HG03460 (cell line): Measurements from ENCODE around the gene C2orf68.
"Not testable (repeated sequence)": the region's sequence is repeated elsewhere in the genome, so short reads cannot be mapped to it uniquely, and the experiment has no call there.

ENCODE experiments used
- ATAC-seq: cut with Tn5 transposase; IDR thresholded peaks from one replicate; pipeline ENCODE4 v1.9.1; 2021; ENCODE audit not compliant: unreplicated experiment

The C2orf68 gene, protein sequence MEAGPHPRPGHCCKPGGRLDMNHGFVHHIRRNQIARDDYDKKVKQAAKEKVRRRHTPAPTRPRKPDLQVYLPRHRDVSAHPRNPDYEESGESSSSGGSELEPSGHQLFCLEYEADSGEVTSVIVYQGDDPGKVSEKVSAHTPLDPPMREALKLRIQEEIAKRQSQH

DNA sequence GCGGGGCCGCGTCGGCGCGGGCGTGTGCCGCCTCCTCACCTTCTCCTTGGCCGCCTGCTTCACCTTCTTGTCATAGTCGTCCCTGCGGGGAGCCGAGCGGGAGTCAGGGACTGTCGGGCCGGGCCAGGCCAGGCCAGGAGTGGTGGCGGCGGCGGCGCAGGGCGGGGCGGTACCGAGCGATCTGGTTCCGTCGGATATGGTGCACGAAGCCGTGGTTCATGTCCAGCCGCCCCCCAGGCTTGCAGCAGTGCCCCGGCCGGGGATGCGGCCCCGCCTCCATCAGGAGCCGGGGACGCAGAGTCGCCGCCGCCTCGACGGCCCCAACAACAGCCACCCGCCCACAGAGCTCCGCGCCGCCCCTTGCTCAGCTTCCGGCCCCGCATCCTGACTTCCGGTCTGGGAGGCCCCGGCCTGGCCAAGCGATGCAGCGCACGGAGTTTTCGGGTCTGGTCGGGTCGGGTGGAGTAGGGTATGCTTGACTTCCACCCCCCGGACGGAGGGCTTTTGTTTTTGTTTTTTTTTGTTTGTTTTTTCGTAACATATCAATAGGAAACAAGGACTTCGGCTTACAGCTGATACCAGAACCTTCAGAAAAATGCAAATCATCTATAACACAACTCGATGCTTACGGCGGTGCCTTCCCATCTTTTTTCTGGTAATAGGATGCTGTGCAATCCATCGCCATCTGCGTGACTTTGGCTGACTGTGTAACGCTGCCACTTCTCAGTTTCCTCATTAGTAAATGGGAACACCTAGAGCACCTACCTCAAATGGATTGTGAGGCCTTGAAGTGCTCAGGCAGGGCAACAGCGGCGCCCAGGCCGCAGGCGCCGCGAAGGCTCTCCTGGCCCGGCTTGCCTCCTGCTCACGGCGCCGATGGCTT lies at the start of gene C2orf68:
C2orf68 (minus strand) TSS at position 362 of the 883 bp plus-strand sequence; CDS start at position 280, 82 bp downstream.
- peak; percentile 76 for ATAC-seq

DNA sequence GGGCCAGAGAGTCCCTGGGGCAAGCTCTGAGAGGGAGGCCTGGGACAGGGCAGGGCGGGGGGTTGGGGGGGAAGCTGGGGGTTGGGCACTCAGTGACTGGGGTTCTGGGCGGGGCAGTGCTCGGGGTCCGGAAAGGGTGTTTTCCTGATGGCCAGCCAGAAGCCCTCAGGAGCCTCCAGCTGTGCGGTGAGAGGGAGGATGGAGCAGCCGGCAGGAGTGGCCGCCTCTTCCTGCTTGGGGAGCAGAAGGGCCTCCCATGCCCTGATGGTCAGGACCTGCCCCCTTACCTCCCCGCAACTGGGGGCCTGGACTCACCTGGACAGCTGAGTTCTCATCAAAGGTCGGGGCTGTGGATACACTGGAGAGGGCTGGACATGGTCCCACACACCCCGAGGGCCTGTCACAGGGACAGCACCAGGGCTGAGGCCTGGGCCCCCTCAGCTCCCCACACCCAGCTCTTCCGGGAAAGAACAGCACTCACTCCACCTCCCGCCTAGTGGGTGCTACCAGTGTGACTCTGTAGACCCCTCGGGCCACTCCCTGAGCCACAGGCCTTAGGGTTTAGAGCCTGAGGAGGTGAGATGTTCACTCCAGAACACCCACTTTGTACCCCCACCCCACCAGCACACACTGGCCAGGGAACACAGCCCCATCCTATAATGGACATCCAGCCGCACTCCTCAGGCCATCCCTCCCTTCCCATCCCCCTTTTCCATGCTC lies 49.4 kb upstream of the C2orf68 start:
- ATAC-seq = no peak

DNA sequence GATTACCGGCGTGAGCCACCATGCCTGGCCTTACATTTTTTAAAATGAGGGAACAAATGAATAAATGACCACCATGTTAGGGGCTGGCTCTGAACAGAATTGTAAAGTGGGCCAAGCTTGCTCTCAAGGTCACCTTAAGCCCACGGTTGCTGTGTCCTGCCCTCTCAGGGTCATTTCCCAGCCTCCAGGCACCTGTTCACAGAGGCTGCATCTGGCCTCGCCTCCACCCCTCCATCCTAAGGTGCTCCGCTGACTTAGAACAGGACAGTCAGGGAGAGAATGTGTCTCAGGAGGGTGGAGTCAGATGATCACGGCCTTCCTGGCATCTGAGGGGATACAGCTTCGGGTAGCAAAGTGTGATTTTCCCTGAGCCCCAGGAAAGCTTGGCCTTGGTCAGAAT lies 48.9 kb upstream of the C2orf68 start:
- ATAC-seq = no peak

DNA sequence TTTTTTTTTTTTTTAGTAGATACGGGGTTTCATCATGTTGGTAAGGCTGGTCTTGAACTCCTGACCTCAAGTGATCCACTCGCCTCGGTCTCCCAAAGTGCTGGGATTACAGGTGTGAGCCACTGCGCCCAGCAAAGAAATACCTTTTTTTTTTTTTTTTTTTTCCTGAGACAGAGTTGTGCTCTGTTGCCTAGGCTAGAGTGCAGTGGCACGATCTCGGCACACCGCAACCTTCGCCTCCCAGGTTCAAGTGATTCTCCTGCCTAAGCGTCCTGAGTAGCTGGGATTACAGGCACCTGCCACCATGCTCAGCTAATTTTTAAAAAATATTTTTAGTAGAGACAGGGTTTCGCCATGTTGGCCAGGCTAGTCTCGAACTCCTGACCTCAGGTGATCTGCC lies 48.4 kb upstream of the C2orf68 start:
- ATAC-seq = not testable (repeated sequence)

DNA sequence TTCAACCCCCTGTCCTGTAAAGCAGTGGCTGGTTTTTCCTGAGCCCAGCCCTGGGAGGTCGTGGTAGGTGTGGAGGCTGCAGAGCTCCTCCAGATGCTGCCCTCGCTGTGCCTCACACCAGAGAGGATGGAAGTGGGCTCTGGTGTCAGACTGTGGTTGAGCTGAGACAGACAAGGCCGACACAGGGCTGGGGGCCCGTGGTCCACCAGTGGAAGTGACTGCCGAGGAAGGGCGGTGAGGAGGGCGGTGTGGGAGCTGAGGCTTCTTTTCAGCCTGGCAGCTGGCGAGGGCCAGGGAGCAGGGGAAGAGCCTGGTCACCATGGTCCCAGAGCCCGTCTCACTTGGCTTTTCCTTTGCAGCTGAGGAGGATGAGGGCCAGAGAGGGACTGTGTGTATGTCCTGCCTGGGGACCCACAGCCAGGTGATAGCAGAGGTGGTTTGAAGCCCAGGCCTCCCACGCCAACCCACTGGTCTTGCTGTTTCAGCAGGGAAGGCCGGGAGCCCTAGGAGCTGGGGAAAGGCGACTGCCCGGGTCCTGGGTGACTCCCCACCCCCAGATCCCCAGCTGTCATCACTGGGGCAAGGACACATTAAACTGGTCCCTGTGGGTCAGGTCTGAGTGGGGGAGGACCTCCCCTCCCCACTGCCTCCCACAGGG lies 47.6 kb upstream of the C2orf68 start:
- ATAC-seq = no peak

DNA sequence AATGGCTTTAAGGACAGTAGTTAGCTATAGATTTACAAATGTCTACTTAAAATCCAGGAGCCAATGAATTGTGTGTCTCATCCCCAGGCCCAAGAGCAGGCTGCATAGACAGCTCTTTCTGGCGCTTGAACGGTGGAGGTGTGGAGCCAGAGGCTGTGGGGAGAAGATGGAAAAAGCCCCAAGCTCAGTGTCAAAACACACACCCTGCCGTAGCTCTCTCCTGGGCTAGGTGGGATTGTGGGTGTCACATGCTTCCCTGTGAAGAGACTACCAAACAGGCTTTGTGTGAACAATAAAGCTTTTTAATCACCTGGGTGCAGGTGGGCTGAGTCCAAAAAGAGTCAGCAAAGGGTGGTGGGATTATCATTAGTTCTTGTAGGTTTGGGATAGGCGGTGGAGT lies 45.5 kb upstream of the C2orf68 start:
- not testable (repeated sequence) for ATAC-seq

DNA sequence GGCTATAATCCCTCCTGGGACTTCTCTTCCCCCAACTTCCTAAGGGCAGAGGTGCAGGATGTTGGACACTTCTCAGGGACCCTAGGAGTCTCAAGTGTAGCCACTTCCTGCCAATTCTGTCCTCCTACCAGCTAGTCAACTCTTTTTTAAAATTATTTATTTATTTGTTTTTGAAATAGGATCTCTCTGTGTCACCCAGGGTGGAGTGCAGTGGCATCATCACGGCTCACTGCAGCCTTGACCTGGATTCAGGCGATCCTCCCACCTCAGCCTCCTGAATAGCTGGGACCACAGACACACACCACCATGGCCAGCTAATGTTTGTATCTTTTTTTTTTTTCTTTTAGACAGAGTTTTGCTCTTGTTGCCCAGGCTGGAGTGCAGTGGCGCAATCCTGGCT lies 44.6 kb upstream of the C2orf68 start:
- no peak for ATAC-seq

DNA sequence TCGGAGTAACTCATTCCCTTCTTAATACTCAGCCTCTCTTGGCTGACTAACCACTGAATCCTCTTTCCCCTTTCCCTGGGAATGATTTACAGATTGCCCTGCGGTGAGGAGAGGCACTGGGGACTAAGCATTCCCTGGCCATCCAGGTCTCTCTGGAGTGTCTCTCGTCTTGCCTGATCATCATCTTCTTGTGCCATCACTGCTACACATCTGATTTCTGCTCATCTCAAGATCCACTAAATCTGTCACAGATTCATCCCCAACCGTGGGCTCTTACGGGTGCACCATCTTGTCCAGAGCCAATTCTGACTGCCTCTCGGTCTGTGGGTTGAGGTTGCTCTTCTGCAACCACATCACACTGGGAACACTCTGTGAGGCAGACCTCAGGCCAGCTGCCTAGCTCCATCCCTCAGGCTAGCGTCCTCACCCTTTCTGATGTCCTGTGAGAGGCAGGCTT lies 44.1 kb upstream of the C2orf68 start:
- no peak for ATAC-seq

DNA sequence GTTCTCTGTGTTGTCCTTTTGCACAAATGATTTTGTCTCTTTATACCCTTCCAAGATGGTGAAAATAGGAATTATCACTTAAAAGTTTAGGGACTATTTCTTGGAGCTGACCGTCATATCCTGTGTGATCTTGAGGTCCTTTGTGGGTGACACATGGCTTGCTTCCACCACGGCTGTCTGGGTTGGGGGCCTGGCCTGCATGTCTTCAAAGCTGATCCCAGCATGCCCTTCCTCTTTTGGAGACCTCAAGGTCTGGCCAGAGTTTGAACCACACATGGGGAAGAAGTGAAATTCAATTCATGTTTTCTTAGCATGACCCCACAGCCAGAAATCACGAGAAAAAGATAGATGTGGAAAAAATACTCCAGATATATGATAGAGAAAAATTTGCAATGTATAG lies 42.1 kb upstream of the C2orf68 start:
- no peak for ATAC-seq

DNA sequence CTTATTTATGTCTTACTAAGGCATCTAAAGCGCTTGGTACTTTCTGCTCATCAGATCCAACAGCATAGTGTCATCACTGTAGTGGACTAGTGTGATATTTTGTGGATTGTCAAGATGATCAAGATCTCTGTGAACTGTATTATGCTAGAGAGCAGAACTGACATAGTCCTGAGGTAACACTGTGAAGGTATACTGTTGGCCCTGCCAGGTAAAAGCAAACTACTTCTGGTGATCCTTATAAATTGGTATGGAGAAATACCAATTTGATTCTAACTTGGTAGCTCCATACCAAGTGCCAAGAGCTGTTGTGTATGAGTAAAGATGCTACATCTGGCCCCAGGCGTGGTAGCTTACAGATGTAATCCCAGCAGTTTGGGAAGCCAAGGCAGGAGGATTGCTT lies 40.2 kb upstream of the C2orf68 start:
- no peak for ATAC-seq

DNA sequence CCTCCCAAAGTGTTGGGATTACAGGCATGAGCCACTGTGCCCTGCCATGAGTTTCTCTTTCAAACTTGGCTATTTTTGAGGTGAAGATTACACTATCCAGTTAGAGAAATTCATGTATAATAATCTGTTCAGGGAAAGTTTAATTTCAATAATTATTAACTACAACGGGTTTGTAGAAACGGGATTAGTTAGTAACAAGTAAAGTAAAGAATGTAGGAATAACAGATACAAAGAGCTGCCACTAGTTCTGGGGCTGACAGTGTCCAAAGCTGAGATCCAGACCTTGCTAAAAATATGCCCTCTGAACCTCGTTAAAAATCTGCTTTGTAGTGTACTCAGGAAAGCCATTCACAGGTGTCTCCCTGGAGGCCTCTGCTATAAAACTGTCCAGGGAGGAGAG lies 39.2 kb upstream of the C2orf68 start:
- ATAC-seq = no peak

DNA sequence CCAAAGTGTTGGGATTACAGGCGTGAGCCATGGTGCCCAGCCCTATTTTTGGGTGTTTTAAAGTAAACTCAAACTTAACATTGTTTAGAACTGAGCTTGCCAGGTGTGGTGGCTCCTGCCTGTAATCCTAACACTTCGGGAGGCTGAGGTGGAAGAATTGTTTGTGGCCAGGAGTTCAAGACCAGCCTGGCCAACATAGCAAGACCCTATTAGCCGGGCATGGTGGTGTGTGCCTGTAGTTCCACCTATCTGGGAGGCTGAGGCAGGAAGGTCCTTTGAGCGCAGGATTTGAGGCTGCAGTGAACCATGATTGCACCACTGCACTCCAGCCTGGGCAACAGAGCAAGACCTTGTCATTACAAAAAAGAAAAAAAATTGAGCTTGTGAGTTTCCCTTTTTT lies 38.6 kb upstream of the C2orf68 start:
- no peak for ATAC-seq

DNA sequence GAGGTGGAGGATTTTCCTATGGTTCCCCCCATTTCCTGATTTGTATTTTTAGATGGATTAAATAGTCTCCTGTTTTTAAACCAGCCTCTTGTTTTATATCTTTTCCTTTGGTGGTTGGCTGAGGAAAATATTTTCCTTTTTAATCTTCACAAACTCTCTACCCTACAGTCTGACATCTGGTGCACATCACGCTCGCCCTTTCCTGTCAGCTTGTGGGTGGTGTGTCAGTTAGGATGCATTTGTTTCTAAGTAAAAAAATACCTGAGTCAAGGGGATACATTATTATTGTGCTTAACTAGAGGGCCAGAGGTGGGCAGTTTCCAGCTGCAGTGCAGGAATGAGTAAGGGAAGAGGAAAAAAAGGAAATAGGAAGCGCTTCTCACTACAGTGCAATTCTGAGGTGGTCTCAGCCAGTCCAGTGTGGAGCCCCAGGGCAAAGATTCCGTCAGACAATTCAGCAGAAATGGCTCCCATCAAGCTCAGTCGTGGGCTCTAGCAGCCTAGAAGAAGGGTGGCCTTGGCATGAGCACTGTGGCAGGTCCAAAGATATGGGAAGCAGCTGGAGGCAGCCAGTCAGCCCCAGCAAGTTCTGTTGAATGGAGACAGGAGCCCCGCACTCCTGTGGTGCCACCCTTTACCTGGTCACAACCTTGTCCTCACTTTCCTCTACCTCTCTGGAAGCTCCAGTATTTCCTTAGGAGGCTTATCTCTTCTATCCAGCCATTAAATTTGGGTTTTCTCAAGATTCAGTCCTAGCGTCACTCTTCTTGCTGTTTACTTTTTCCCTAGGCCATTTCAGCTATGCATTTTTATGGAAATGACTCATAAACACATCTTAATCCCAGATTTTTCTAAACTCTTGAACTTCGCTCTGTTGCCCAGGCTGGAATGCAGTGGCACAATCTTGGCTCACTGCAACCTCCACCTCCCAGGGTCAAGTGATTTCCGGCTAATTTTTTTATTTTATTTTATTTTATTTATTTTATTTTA lies 37.6 kb upstream of the C2orf68 start:
- no peak for ATAC-seq

DNA sequence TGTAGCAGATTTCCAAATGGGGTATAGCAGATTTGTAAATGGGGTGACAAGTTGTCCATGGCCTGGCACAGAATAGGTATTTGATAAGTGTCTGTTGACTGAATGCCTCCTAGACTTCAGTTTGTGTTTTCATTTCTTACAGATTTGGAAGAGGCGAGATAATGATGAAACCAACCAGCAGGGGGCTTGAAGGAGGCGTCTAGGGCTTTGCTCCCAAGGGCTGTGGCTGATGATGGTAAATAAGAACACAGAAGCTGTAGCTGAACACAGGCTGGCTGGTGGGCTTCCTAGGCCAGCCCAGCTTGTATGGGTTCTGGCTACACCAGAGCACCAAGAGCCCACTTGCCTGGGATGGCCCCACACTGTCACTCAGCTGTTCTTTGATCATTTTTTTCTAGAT lies 36.8 kb upstream of the C2orf68 start:
- no peak for ATAC-seq

DNA sequence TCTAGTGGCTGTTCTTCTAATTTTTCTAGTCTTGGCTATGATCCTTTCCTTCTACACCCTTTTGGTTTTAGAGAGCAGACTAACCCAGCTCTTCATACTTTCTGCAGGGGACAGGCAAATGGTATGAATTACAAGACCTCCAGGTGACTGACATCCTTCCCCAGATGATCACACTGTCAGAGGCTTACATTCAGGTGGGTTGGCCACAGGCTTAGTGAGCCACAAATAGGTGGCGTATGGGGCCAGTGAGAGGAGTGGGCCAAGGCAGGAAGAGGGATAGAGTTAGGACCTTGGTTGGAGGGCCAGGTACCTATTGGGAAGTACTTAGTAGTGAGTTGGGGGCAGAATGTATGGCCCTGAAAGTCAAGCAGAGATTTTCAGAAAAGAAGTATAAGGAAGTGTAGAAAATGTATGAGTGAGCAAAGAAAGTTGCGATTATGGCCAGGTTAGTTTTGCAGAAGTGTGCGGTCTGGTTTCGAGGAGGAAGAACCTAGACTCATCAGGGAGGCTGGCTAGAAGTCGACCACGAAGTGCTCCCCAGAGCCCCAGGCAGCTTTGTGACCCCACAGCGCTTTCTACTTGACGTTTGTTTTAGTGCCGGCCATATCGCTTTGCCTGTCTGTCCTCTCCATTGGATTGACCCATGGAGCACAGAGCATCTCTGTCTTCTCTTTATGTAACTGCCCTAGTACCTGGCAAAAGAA lies 36.1 kb upstream of the C2orf68 start:
- peak; percentile 84 for ATAC-seq

DNA sequence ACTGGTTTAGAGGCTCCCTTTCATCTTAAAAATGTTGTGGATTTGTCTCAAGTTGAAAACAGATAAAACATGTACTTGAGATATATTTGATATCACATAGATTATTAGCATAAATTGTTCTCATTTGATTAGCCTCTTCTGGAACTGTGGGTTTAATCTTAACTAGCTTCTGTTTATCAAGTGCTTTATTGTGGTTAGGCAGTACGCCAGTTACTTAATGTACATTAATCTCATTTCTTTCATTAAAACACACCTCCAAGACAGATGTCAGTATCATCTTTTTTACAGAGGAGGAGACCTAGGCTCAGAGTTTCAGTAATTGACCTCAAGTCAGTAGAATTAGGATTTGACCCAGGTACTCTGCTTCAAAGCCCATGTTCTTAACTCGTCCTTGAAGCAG lies 34.3 kb upstream of the C2orf68 start:
- ATAC-seq = no peak

DNA sequence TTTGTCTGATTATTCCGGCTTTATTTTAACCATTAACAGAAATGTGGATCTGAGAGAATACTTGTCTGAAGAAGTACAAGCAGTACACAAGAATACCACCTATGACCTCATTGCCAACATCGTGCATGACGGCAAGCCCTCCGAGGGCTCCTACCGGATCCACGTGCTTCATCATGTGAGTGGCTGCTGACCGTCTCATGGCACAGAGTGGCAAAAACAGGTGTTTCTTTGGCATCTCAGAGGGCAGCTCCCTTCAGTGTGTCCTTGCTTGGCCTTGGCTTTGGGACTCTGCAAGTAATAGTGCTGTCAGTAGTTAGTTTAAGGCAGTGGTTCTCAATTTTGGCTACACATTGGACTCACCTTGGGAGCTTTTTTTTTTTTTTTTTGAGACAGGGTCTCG lies 33.0 kb upstream of the C2orf68 start:
- ATAC-seq = no peak

DNA sequence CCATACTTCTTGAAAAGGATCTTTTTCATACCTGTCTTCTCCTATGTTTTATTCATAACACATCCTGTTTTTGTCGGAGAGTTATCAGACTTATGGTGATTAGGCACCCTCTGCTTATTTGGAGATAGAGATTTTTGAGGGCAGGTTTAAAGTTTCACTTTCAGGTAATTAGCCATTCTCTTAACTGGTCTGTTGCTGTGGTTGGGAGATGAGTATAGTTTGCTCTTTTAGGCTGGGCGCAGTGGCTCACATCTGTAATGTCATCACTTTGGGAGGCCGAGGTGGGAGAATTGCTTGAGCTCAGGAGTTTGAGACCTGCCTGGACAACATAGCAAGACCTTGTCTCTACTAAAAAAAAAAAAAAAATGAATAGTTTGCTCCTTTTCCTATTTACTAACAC lies 30.9 kb upstream of the C2orf68 start:
- peak; percentile 88 for ATAC-seq

DNA sequence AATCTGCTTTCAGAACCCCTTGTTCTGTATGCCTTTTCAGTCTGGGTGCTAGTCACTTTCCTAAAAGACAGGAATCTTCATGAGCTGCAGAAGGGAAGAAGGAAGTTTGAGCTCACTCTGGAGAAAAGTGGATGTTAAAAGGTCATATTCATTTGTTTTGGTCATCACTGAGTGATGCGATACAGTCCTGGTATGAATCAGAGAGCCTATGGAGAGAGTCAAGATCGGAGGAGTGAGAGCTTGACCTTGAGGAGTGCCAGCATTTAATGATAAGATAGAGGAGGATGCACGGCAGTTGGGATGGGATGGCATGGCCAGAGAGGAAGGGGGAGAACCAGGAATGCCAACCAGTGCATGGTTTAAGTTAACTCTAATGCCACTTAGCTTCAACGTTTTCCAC lies 23.8 kb upstream of the C2orf68 start:
- ATAC-seq = no peak

DNA sequence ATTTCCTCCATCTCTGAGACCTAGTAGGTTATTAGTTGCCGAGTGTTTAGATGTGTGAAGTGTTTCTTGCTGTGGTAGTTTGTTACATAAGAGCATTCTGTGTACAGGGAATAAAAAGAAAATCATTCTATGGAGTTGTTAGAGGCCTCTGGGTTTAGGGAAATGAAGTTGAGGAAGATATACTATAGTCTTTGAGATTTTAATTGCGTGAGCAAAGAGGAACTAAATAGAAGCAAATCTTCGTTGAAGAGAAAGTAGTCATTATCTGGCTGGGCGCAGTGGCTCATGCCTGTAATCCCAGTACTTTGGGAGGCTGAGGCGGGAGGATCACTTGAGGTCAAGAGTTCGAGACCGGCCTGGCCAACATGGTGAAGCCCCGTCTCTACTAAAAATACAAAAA lies 23.1 kb upstream of the C2orf68 start:
- no peak for ATAC-seq
